B cell (primary cell): Measurements from ENCODE around the gene DDAH1. TPM values are rescaled to one million over a fixed set of nuclear protein-coding genes. Genes with fewer than 3 reads are reported as not detected.
A peak's percentile ranks its signal among the peaks of the same experiment; 100 is the strongest.

Experiments used
- ATAC-seq: fragments of 200-7000 bp; cut with Tn5 transposase; one replicate; pipeline ENCODE4 v1.10.0; 2021; ENCODE audit warnings: low read depth, mild to moderate bottlenecking, moderate number of reproducible peaks, moderate library complexity
- CTCF ChIA-PET: fragments of 350-600 bp; sonication (Branson Sonifier 250); formaldehyde crosslinking; loops from one replicate; lab custom pipeline; 2021; ENCODE audit warnings: antibody characterized with exemption, inconsistent platforms; lab: Charles Lee
- POLR2A ChIA-PET: fragments of 350-600 bp; sonication (Branson Sonifier 250); formaldehyde crosslinking; loops from one replicate; lab custom pipeline; 2021; ENCODE audit warnings: antibody characterized with exemption; lab: Charles Lee
- DNase-seq: peaks from one replicate; pipeline ENCODE4 v3.0.0; 2013
- H2AFZ ChIP-seq: 2 replicates; pipeline ENCODE4 v1.6.1; 2012; ENCODE audit warnings: mild to moderate bottlenecking, low read depth, low read length; ENCODE audit not compliant: insufficient read depth, poor library complexity, severe bottlenecking
- H3K27ac ChIP-seq, 2 donors: 1 replicate in 1 of 2; 2 replicates in 1 of 2; pipeline ENCODE4 v1.5.1; 2012 to 2013; ENCODE audit warnings: low read length in 2 of 2, mild to moderate bottlenecking in 2 of 2, moderate library complexity in 1 of 2
- H3K27me3 ChIP-seq, 4 experiments: fragments of 200-600 bp in 1 of 4; sonication (generic) in 1 of 4; replicated peaks in 1 of 4; 1 replicate in 2 of 4; 2 replicates in 2 of 4; pipeline versions ENCODE4 v1.6.1 to v1.7.0; 2013 to 2016; ENCODE audit warnings: low read length in 3 of 4, mild to moderate bottlenecking in 2 of 4, mixed read lengths in 1 of 4, moderate library complexity in 1 of 4; ENCODE audit not compliant: insufficient read depth in 4 of 4, control insufficient read depth in 3 of 4; ENCODE audit errors: control extremely low read depth in 1 of 4
- H3K36me3 ChIP-seq, 2 experiments: replicated peaks in 1 of 2; 1 replicate in 1 of 2; 2 replicates in 1 of 2; pipeline versions ENCODE4 v1.6.1 to v1.7.1; 2013; ENCODE audit warnings: low read length in 1 of 2; ENCODE audit not compliant: insufficient read depth in 2 of 2, control insufficient read depth in 1 of 2; ENCODE audit errors: control extremely low read depth in 1 of 2, extremely low read depth in 1 of 2
- H3K4me1 ChIP-seq, 2 donors: fragments of 200-600 bp in 1 of 2; sonication (generic) in 1 of 2; 1 replicate in 1 of 2; 2 replicates in 1 of 2; pipeline versions ENCODE4 v1.5.1 to v1.6.1; 2013 to 2017; ENCODE audit warnings: low read length in 2 of 2; ENCODE audit not compliant: control insufficient read depth in 2 of 2, insufficient read depth in 2 of 2
- H3K4me2 ChIP-seq: replicated peaks from 2 replicates; pipeline ENCODE3; 2012; ENCODE audit warnings: mild to moderate bottlenecking, low read depth, low read length; ENCODE audit not compliant: poor library complexity, severe bottlenecking
- H3K4me3 ChIP-seq, 5 experiments: fragments of 200-600 bp in 1 of 5; sonication (generic) in 1 of 5; 1 replicate in 3 of 5; 2 replicates in 2 of 5; pipeline versions ENCODE4 v1.5.1 to v1.7.0; 2011 to 2016; ENCODE audit warnings: low read length in 4 of 5, mild to moderate bottlenecking in 4 of 5, low read depth in 2 of 5, control low read depth in 1 of 5, moderate library complexity in 1 of 5; ENCODE audit not compliant: insufficient read depth in 1 of 5; ENCODE audit errors: control extremely low read depth in 1 of 5, extremely low read depth in 1 of 5
- H3K79me2 ChIP-seq: fragments of 200-600 bp; sonication (generic); one replicate; pipeline ENCODE4 v1.6.0; 2016; ENCODE audit warnings: low read length; ENCODE audit not compliant: control insufficient read depth, insufficient read depth
- H3K9ac ChIP-seq: fragments of 200-600 bp; sonication (generic); 2 replicates; pipeline ENCODE4 v1.6.1; 2017; ENCODE audit warnings: mild to moderate bottlenecking, low read length, moderate library complexity
- H3K9me3 ChIP-seq, 3 donors: one replicate each; pipeline versions ENCODE4 v1.6.1 to v1.7.1; 2013; ENCODE audit warnings: low read length in 2 of 3; ENCODE audit not compliant: control insufficient read depth in 2 of 3, insufficient read depth in 1 of 3; ENCODE audit errors: control extremely low read depth in 1 of 3
- H4K20me1 ChIP-seq: 2 replicates; pipeline ENCODE4 v1.6.0; 2012; ENCODE audit warnings: mild to moderate bottlenecking, low read length; ENCODE audit not compliant: insufficient read depth, control insufficient read depth, poor library complexity, severe bottlenecking
- H3K27ac Mint-ChIP-seq: one replicate; pipeline ENCODE4 v1.8.0; 2021; ENCODE audit warnings: mixed read lengths
- H3K27me3 Mint-ChIP-seq: one replicate; pipeline ENCODE4 v1.8.0; 2021; ENCODE audit warnings: mixed read lengths
- H3K4me1 Mint-ChIP-seq: one replicate; pipeline ENCODE4 v1.8.0; 2021; ENCODE audit warnings: mixed read lengths
- H3K4me3 Mint-ChIP-seq: one replicate; pipeline ENCODE4 v1.8.0; 2021; ENCODE audit warnings: mixed read lengths
- H3K9me3 Mint-ChIP-seq: one replicate; pipeline ENCODE4 v1.8.0; 2022; ENCODE audit warnings: mixed read lengths; ENCODE audit not compliant: insufficient read depth
- CTCF ChIP-seq: fragments of 200-600 bp; IDR thresholded peaks from one replicate; pipeline ENCODE4 v1.8.0; 2022; ENCODE audit warnings: antibody characterized with exemption, mild to moderate bottlenecking
- EZH2 ChIP-seq: IDR thresholded peaks from 2 replicates; pipeline ENCODE4 v1.6.1; 2012; ENCODE audit warnings: borderline replicate concordance, low read depth, mild to moderate bottlenecking, moderate library complexity, low read length; ENCODE audit not compliant: insufficient read depth, poor library complexity, severe bottlenecking
- WGBS: methylation state at CpG from one replicate; pipeline ENCODE4 v1.1.5; 2013; ENCODE audit warnings: missing lambda C conversion rate; ENCODE audit not compliant: insufficient coverage; 5-methylcytosine and 5-hydroxymethylcytosine counted together
- intact Hi-C: fragments of 100-400 bp; cut with micrococcal nuclease; formaldehyde crosslinking; loops from one replicate; pipeline ENCODE4 v1.10.0; 2022
- polyA plus RNA-seq: library from polyadenylated mRNA; depleted of rRNA; stranded (reverse); fragments of >200 nt; gene quantifications from 2 replicates; pipeline ENCODE4 v1.2.3, GENCODE V29; 2012
- total RNA-seq, 2 donors: library from RNA; stranded (reverse); fragments of 120-200 nt in 1 of 2; gene quantifications; 1 replicate in 1 of 2; 2 replicates in 1 of 2; pipeline versions ENCODE4 v1.2.3 to v1.2.4, GENCODE V29; 2013 to 2022

DDAH1 gene
- total and polyA plus RNA-seq, 2 donors (not counting 1 experiment from before 2014, with no cell fraction given): 0.04 TPM; not detected in 1

GRCh38 chr1:85273397-85273796, 191.6 kb downstream of the DDAH1 start:
- intact Hi-C loops: no loop called here
- ChIA-PET CTCF (interaction anchor here (1.5 to 1.7 kb wide), 2 partner anchors 10 to 14 kb away, joined by 6 to 8 read pairs; partner anchors contain the start of gene C1orf52), POLR2A (no interaction called here)
- H3K27me3 Mint-ChIP-seq: no peaks in the 10 kb centered on the region
- Histone ChIP-seq H3K27ac (peak overlapping the region in 1 of 2 donors; percentile 99), H3K79me2 (peaks cover 85% of the 10 kb centered on the region), H3K27me3 (no peaks in the 10 kb centered on the region), H3K4me3 (no peak overlapping the region), H3K9me3 (no peaks in the 10 kb centered on the region), H3K36me3 (peaks cover 7 to 53% of the 10 kb centered on the region in 2 experiments), H4K20me1 (peaks cover 62% of the 10 kb centered on the region), H2AFZ (no peak overlapping the region), H3K9ac (no peak overlapping the region), H3K4me1 (peaks cover 33 to 47% of the 10 kb centered on the region in 2 donors), H3K4me2 (peak overlapping the region; percentile 77)
- DNase-seq (no peak), ATAC-seq (no peak)
- H3K27ac Mint-ChIP-seq: no peak overlapping the region
- H3K4me3 Mint-ChIP-seq: peak overlapping the region; percentile 14
- TF ChIP-seq CTCF: no peak
- TF ChIP-seq EZH2: no peak
- no peaks in the 10 kb centered on the region for H3K9me3 Mint-ChIP-seq
- peaks cover 62% of the 10 kb centered on the region for H3K4me1 Mint-ChIP-seq

GRCh38 chr1:85268801-85269585, 196.0 kb downstream of the DDAH1 start:
- Mint-ChIP-seq H3K27me3 (no peaks in the 10 kb centered on the region), H3K4me3 (no peak overlapping the region), H3K4me1 (peaks cover 42% of the 10 kb centered on the region), H3K27ac (no peak overlapping the region), H3K9me3 (no peaks in the 10 kb centered on the region)
- peaks cover 56% of the 10 kb centered on the region for H4K20me1 ChIP-seq
- CTCF ChIA-PET: interaction anchor here (0.7 to 1.9 kb wide), 2 partner anchors 9 to 219 kb away, joined by 3 to 7 read pairs; partner anchors contain the start of gene C1orf52
- H3K4me3 ChIP-seq: no peak overlapping the region
- POLR2A ChIA-PET: no interaction called here
- no peak overlapping the region for H3K9ac ChIP-seq
- DNase-seq (no peak), ATAC-seq (no peak)
- no peak overlapping the region for H3K4me2 ChIP-seq
- peaks cover 16 to 79% of the 10 kb centered on the region in 2 experiments for H3K36me3 ChIP-seq
- intact Hi-C loops: no loop called here
- peak overlapping the region in 1 of 2 donors; percentile 4 for H3K27ac ChIP-seq
- H3K79me2 ChIP-seq: peaks cover 64% of the 10 kb centered on the region
- H3K9me3 ChIP-seq: no peaks in the 10 kb centered on the region
- TF ChIP-seq EZH2 (no peak), CTCF (no peak)
- WGBS: no CpG with 5 or more reads among the region's 5 CpGs
- peaks cover 9 to 26% of the 10 kb centered on the region in 2 donors for H3K4me1 ChIP-seq
- H2AFZ ChIP-seq: no peak overlapping the region
- H3K27me3 ChIP-seq: no peaks in the 10 kb centered on the region
